DMS153 (cell line): ENCODE measurements around the gene CKAP2L.

Source experiments
- DNase-seq: peaks from one replicate; lab custom pipeline; 2025; lab: John Stamatoyannopoulos, UW

The CKAP2L gene

DNA sequence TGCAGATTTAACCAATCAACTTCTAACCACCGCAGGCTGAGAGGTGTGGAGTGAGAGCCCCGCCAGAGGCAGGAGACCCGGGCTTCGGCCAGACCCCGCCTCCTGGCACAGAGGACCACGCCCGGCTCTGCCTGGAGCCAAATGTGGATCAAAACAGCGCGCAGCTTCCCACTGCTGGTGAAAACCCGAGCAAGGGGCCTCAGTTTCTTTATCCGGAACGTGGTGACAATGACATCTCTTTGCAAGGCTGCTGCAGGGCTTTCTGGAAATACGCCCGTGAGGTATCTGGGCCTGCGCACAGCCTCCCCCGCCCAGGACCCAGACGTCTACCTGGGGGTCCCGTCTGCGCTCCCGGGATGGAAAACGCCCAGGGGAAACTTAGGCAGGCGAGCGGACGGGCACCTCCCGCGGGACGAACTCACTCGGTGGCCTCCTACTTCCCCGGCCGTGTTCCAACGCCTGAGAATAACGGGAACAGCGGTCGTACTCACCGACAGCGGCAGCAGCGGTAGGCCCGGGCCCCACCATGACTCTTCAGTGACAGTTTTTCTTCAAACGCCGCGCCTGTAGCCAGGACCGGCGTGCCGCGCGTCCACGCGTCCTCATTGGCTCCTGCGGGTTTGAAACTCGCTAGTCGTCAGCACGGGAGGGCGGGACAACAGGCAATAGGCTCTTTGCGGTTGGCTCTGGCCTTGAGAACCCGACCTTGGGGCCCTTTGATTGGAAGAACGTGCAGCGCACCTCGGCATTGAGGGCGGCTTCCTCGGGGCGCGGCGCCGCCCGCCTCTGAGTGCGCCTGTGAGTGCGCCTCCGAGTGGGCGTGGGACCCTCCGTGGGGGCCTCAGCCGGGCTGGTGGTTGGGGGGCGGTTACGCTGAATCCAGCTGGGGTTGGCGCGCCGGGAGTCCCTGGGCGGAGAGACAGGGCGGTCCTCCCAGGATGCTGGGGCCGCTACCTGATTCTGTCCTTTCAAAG, at the start of gene CKAP2L:
TSS of gene CKAP2L (minus strand) at position 539 of the 974 bp plus-strand sequence. CDS start at position 528, 11 bp downstream.
- DNase-seq: peak; percentile 94

GRCh38 chr2:112813280-112813966, 49.0 kb upstream of the CKAP2L start:
- DNase-seq: no peak

DNA sequence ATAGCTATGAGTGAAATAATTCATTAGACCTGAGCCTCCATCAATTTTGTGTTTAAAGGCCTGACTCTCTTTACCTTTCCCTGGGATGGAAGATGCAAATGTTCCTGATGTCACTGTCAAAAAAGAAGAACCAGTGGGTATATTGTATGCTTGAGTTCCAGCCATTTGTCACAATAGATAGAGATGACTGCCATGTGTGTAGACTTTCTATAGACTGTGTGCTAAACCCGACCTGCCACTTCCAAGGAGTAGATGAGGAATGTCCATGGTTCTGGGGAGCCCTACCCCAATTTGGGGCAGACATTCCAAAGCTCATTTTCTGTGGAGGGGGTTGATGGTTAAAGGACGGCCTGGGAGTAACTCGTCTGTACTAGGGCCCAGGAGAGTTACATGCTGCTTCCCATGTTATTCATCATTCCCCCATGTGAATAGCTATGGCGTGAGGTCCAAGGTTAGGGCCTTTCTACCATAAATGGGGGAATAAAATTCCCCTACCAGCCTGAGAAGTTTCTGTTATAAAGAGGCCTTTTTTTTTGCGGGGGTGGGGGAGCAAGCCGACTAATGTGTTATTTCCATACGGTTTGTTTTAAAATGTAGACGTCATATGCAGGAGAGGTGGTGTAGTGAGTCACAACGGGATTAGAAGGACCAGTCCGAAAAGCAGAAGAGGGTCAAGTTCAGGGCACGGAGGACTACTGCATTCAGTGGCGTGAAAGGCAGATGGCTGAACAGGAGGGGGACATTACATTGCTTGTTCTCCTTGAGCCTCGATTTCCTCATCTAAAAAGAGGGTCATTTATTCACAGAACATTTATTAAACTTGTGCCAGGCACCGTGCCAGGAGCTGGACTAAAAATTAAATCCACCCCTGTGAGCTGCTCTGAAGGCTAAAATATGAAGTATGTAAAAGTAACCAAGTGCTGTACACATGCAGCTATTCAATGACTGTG, 48.2 kb upstream of the CKAP2L start:
- no peak for DNase-seq

DNA sequence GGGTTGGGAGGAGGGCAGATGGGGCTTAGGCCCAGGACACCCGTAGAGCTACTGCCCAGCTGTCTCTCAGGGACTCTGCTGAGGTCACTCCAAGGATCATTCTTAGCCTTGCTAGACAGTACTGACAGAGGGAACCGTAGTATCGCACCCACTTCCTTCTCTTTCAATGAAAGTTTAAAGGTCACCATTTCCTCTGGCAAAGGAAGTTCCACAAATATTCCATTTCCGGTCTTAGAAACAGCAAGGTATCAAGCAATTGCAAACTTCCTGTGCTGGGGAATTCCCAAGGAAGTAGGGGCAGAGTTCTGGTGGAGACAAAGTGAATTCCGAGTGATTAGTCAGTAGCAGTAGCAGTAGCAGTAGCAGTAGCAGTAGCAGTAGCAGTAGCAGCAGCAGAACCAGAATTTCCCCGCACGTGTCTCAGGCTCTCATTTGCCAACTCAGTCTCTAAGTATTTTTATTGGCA, 47.5 kb upstream of the CKAP2L start:
- no peak for DNase-seq

DNA sequence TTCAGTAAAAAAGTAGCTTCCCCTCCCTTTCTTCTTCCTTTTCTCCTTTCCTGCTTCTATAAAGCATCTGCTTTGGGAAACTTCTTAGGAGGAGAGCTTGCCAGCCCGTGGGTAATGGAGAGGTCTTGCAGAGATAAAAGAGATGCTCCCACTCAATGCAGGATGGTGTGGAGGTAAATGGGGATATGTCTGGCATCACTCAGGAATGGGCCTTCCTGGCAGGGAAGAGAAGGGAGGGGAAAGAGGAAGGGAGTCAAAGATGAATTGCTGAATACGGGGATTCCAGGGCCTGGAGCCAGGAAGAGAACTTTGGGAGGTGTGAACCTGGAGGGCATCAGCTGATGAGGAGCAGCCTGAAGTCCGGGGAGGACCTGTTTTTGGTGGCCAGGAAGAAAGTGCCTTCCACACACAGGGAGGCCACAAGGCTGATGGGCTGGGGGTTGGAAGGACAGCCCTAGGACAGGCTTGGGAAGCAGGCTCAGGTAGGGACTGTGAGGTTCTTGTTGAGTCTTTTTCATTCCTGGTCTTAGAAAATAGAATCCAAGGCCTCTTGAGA, 46.9 kb upstream of the CKAP2L start:
- DNase-seq: no peak

DNA sequence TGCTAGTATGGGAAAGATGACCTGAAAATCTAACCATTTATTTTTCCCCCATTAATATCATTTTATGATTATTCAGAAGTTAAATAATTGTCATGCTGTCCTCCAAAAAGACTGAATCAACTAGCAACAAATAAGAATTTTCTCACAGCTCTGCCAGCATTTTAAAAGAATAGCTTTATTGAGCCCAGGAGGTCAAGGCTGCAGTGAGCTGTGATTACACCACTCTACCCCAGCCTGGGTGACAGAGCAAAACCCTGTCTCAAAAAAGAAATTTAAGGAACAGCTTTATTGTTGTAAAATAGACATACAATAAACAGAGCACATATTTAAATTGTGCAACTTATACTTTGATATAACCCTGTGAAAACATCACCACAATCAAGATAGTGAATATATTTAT, 44.7 kb upstream of the CKAP2L start:
- DNase-seq: no peak

DNA sequence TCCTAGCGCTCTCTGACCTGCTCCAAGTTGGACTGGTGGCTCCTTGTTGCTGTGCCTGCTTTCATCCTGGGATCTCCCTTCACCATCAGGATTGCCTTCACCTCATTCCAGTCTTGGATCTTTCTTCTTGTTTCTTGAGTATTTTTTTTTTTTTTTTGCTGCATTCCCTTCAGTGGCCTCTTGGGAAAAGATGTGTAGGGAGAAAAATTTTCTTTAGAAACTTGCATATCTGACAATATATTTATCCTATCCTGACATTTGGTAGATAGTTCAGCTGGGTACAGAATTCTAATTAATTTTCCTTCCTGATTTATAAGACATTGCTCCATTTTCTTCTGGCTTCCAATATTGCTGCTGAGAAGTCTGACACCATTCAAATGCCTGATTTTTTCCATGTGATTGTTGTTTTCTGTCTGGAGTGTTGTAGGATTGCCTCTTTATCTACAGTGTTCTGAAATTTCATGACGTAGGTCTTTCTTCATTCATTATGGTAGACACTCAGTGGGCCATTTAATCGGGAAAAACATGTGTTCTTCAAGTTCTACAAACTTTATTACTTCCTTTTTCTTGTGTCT, 42.9 kb upstream of the CKAP2L start:
- no peak for DNase-seq

GRCh38 chr2:112805542-112805941, 41.1 kb upstream of the CKAP2L start:
- no peak for DNase-seq

DNA sequence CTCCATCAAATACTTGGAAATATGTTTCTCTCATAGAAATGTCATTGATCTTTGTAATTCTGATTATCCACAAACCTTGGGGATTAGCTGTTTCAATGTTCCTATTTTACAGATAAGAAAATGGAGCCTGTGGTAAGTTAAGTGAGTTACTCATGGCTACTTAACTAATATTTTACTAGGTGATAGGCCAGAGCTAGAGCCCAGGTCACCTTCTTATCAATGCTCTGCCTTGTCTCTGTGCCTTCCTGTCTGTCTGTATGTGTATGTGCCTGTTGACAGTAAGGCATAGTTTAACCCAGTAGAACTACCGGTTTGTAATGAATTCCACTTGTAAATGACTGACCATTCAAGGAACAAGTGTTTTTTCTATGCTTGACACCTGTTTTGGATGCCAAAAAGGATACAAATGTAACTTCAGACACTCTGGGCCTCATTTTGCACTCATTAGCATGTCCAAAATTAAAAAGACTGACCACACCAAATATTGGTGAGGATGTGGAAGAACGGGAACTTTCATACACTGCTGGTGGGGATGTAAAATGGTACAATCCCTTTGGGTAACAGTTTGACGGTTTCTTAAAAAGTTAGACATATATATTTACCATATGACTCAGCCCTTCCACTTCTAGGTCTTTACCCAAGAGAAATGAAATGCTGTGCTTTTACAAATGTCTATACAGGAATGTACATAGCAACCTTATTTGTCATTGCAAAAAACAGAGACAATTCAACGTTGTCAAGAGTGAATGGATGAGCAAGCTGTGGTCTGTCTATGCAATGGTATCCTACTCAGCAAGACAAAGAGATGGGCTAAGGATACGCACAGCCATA, 39.5 kb upstream of the CKAP2L start:
- DNase-seq: no peak

GRCh38 chr2:112800881-112801583, 36.6 kb upstream of the CKAP2L start:
- no peak for DNase-seq

- DNase-seq: no peak
These were observed 34.9 kb upstream of the CKAP2L start for GRCh38 chr2:112798979-112799975.

GRCh38 chr2:112796486-112796885, 32.1 kb upstream of the CKAP2L start:
- DNase-seq: no peak

- no peak for DNase-seq
These were observed 31.4 kb upstream of the CKAP2L start for GRCh38 chr2:112795774-112796173.

GRCh38 chr2:112794841-112795240, 30.4 kb upstream of the CKAP2L start:
- no peak for DNase-seq

DNA sequence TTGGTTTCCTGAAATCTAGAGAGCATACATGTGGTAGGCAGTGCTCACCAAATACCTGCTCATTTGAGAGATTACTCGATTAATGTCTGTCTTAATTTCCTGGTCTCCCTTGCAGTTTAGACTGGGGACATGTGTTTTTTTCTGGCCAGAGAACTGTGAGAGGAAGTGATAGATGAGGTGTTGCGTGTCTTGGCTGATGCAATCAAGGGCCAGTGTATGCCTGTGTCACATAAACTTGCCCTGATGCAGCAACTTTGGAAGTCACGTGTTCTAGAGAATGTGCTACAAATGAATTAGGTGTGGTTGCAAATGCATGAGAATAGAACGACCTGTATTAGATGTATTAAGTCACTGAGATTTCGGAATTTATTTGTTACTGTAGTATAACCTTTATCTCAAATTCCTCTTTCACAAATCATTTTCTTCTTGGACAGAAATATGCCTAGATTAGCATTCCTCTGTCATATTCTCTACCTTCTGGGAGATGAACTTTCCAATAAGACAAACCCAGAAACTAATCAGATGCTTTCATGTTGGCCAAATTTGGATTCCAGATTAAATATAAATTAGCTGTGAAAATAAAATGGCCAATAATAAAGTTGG, 29.8 kb upstream of the CKAP2L start:
- DNase-seq: no peak

- no peak for DNase-seq
These were observed 29.1 kb upstream of the CKAP2L start for GRCh38 chr2:112793449-112793978.

DNA sequence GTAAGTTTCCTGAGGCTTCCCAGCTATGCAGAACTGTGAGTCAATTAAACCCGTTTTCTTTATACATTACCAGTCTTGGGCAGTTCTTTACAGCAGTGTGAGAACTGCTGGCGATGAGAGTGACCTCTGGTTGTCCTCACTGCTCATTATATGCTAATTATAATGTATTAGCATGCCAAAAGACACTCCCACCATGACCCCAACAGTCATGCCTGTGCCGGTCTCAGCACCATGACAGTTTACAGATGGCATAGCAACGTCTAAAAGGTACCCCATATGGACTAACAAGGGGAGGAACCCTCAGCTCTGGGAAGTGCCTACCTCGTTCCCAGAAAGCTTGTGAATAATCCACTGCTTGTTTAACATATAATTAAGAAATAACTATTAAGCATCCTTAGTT, 28.0 kb upstream of the CKAP2L start:
- DNase-seq: no peak
